Lower lobe of right lung (tissue), 2 donors: ENCODE results near the gene TBL1XR1. TPM values are rescaled to one million over a fixed set of nuclear protein-coding genes. Genes with fewer than 3 reads are reported as not detected.

Experiments used
- ATAC-seq, 2 donors: fragments of 200-7000 bp; cut with Tn5 transposase; one replicate each; pipeline ENCODE4 v1.9.1; 2020 to 2022; ENCODE audit warnings: mild to moderate bottlenecking in 2 of 2, moderate library complexity in 2 of 2
- DNase-seq: peaks from one replicate; pipeline ENCODE4 v3.0.0-alpha.2; 2020
- H3K27ac ChIP-seq: fragments of 200-600 bp; one replicate; pipeline ENCODE4 v1.8.0; 2022
- H3K27me3 ChIP-seq: fragments of 200-600 bp; one replicate; pipeline ENCODE4 v1.8.0; 2022; ENCODE audit warnings: low read depth
- H3K36me3 ChIP-seq: fragments of 200-600 bp; one replicate; pipeline ENCODE4 v1.8.0; 2022; ENCODE audit warnings: mild to moderate bottlenecking
- H3K4me1 ChIP-seq: fragments of 200-600 bp; one replicate; pipeline ENCODE4 v1.8.0; 2022
- H3K4me3 ChIP-seq: fragments of 200-600 bp; one replicate; pipeline ENCODE4 v1.8.0; 2022; ENCODE audit warnings: mild to moderate bottlenecking
- H3K9me3 ChIP-seq: fragments of 200-600 bp; one replicate; pipeline ENCODE4 v1.8.0; 2022
- intact Hi-C: fragments of 100-400 bp; cut with DNase I; formaldehyde crosslinking; loops from one replicate; pipeline ENCODE4 v1.11.0; 2022
- total RNA-seq: library from RNA; stranded (reverse); fragmentation: NEBNext Ultra II Directional; extraction: Animal tissue kit (Norgen Biotek cat#: 25700); gene quantifications from one replicate; pipeline ENCODE4 v1.2.1, GENCODE V29; 2021
- TF ChIP-seq, protein P1 (sequence below): fragments of 200-600 bp; IDR thresholded peaks from one replicate; pipeline ENCODE4 v1.8.0; 2022; ENCODE audit warnings: antibody characterized with exemption, mild to moderate bottlenecking
- donor health status: DM: no; HTN: yes; CAD: no; lungs with severe emphysema.

Gene TBL1XR1
- total RNA-seq, 1 donor from 2014 or later: 160 TPM

DNA sequence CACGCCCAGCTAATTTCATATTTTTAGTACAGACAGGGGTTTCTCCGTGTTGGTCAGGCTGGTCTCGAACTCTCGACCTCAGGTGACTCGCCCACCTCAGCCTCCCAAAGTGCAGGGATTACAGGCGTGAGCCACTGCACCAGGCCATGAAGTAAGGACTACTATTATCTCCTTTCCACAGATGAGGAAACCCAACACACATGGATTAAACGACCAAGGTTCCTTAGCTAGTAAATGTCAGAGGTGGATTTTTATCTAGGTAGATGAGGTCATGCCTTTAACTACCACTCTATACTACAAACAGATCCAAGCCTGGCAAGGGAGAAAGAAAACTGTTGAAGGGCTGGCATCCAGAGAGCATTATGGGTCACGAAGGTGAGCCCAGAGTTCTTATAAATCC, 15.5 kb upstream of the TBL1XR1 start:
- TF ChIP-seq, protein P1, sequence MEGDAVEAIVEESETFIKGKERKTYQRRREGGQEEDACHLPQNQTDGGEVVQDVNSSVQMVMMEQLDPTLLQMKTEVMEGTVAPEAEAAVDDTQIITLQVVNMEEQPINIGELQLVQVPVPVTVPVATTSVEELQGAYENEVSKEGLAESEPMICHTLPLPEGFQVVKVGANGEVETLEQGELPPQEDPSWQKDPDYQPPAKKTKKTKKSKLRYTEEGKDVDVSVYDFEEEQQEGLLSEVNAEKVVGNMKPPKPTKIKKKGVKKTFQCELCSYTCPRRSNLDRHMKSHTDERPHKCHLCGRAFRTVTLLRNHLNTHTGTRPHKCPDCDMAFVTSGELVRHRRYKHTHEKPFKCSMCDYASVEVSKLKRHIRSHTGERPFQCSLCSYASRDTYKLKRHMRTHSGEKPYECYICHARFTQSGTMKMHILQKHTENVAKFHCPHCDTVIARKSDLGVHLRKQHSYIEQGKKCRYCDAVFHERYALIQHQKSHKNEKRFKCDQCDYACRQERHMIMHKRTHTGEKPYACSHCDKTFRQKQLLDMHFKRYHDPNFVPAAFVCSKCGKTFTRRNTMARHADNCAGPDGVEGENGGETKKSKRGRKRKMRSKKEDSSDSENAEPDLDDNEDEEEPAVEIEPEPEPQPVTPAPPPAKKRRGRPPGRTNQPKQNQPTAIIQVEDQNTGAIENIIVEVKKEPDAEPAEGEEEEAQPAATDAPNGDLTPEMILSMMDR: no peak
- H3K4me1 ChIP-seq: no peaks in the 10 kb centered on the region
- no peaks in the 10 kb centered on the region for H3K27me3 ChIP-seq
- ATAC-seq: no peak
- intact Hi-C loops: no loop called here
- no peaks in the 10 kb centered on the region for H3K9me3 ChIP-seq
- no peak overlapping the region for H3K27ac ChIP-seq
- no peaks in the 10 kb centered on the region for H3K36me3 ChIP-seq
- no peak for DNase-seq
- H3K4me3 ChIP-seq: no peak overlapping the region

DNA sequence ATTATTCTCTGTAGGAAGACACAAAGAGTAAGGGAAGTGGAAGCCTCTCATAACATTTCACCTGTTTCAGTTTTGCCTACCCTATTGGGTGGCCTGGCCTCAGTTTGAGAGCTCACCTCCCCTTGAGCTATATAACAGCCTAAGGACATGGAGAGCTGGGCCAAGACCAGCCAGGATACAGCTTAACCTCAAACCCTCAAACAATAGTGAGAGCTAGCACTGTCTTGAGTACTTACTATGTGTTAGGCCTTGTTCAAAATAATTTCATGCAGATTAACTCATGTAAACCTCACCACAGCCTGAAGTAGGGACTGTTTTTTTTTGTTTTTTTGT, 15.0 kb upstream of the TBL1XR1 start:
- TF ChIP-seq, protein P1: no peak
- Histone ChIP-seq H3K4me3 (no peak overlapping the region), H3K36me3 (no peaks in the 10 kb centered on the region), H3K27me3 (no peaks in the 10 kb centered on the region), H3K9me3 (no peaks in the 10 kb centered on the region), H3K4me1 (no peaks in the 10 kb centered on the region), H3K27ac (no peak overlapping the region)
- peak in 1 of 2 donors; percentile 21 for ATAC-seq
- intact Hi-C loops: no loop called here
- no peak for DNase-seq

DNA sequence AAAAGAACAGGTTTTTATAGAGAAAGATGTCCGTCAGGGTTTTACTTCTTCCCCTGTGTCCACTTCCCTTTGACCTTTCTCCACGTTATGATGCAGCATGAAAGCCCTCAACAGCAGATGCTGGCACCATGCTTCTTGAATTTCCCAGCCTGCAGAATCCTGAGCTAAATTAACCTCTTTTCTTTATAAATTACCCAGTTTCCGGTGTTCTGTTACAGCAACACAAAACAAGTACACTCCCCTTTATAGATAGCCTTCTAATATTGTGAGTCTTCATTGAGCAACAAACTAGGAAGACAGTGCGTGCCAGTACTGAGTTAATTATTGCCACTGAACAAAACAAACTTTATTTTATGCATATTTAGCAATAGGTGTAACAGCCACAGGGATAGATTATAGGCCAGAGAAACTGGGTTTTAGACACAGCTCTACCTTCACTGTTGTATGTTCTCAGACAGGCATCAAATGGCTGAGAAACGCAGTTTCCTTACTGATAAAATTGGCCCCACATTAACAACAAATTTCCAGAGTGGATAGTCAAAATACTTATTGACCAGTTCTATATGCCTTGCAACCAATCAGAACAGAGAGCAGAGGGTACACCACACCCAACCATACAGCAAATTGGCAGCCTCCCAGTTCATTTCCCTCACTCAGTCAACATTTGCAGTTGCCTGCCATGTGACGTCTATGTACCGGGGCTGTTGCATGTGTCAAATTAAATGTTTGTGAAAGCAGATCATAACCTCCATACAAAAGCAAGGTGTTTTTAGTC, 14.4 kb upstream of the TBL1XR1 start:
- DNase-seq: no peak
- Histone ChIP-seq H3K27me3 (no peaks in the 10 kb centered on the region), H3K4me3 (no peak overlapping the region), H3K36me3 (no peaks in the 10 kb centered on the region), H3K9me3 (no peaks in the 10 kb centered on the region), H3K4me1 (no peaks in the 10 kb centered on the region), H3K27ac (no peak overlapping the region)
- intact Hi-C loops: no loop called here
- TF ChIP-seq, protein P1: no peak
- ATAC-seq: peak; percentile 48 to 73

DNA sequence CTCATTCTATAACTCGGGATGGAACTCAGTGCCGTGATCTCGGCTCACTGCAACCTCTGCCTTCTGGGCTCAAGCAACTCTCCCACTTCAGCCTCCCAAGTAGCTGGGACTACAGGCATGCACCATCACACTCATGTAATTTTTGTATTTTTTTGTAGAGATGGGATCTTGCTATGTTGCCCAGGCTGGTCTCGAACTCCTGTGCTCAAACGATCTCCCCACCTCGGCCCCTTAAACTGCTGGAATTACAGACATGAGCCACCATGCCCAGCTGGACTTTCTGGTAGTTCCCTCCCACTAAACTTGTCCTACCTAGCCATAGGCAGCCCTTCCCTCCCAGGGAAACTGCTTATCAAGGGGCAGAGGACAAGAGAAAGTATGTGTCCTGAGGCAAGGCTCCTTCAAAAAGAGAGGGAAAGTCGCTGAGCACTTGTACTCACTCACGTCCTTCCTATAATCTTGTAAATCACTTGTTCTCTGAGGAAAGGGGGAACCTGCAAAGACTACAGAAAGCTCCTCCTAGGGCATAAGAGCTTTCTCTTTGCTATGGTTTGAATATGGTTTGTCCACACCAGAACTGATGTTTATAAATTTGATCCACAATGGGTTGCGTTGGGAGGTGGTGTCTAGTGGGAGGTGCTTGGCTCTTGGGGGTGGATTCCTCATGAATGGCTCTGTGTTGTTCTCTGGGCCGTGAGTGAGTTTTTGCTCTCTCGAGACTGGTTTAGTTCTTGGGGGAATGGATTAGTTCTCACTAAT, 13.6 kb upstream of the TBL1XR1 start:
- DNase-seq (no peak), ATAC-seq (no peak)
- Histone ChIP-seq H3K9me3 (no peaks in the 10 kb centered on the region), H3K27me3 (no peaks in the 10 kb centered on the region), H3K27ac (no peak overlapping the region), H3K4me1 (no peaks in the 10 kb centered on the region), H3K4me3 (no peak overlapping the region), H3K36me3 (no peaks in the 10 kb centered on the region)
- TF ChIP-seq, protein P1: no peak
- intact Hi-C loops: no loop called here

DNA sequence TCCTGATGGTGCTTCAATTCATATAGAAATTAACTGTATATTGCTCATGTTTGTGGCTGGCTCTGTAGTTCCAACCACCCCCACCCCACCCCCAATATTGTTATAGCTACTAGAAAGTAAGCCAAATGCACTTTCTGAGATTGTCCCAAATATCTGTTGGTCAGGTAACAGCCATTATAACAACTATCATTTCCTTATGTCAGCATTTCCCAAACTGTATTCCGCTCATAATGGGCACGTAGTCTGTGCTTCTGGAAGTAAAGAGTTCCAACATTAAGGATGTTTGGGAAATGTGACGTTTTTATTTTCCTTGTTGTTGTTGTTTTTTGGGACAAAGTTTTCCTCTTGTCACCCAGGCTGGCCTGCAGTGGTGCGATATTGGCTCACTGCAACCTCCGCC, 12.2 kb upstream of the TBL1XR1 start:
- H3K4me1 ChIP-seq: no peaks in the 10 kb centered on the region
- no peak for DNase-seq
- TF ChIP-seq, protein P1: no peak
- no peaks in the 10 kb centered on the region for H3K27me3 ChIP-seq
- no peak overlapping the region for H3K27ac ChIP-seq
- H3K4me3 ChIP-seq: no peak overlapping the region
- no peak for ATAC-seq
- H3K36me3 ChIP-seq: no peaks in the 10 kb centered on the region
- no peaks in the 10 kb centered on the region for H3K9me3 ChIP-seq
- intact Hi-C loops: no loop called here
